ENCODE measurements around the gene LCA5L.

GRCh38 chr21:39359382-39359781 lies 86.2 kb downstream of the LCA5L start:
- TF ChIP-seq EZH2 (IDR thresholded peaks at IDR 0.05; ENCODE audit: low read depth, unreplicated experiment) (no peak), REST (IDR thresholded peaks at IDR 0.05; ENCODE audit: unreplicated experiment) (no peak), STAT1 (IDR thresholded peaks at IDR 0.05; ENCODE audit: unreplicated experiment) (no peak), POLR2AphosphoS5 (IDR thresholded peaks at IDR 0.05; ENCODE audit: low read depth) (no peak), JUNB (IDR thresholded peaks at IDR 0.05; ENCODE audit: unreplicated experiment) (no peak), CREB1 (CRISPR knock-in tag; IDR thresholded peaks at IDR 0.05; ENCODE audit: low read depth) (no peak), EZH2phosphoT487 (IDR thresholded peaks at IDR 0.05; ENCODE audit: unreplicated experiment) (no peak), NANOG (IDR thresholded peaks at IDR 0.05; ENCODE audit: borderline replicate concordance) (no peak), ZNF462 (CRISPR knock-in tag; IDR thresholded peaks at IDR 0.05) (no peak)
- TF ChIP-seq, protein P1, sequence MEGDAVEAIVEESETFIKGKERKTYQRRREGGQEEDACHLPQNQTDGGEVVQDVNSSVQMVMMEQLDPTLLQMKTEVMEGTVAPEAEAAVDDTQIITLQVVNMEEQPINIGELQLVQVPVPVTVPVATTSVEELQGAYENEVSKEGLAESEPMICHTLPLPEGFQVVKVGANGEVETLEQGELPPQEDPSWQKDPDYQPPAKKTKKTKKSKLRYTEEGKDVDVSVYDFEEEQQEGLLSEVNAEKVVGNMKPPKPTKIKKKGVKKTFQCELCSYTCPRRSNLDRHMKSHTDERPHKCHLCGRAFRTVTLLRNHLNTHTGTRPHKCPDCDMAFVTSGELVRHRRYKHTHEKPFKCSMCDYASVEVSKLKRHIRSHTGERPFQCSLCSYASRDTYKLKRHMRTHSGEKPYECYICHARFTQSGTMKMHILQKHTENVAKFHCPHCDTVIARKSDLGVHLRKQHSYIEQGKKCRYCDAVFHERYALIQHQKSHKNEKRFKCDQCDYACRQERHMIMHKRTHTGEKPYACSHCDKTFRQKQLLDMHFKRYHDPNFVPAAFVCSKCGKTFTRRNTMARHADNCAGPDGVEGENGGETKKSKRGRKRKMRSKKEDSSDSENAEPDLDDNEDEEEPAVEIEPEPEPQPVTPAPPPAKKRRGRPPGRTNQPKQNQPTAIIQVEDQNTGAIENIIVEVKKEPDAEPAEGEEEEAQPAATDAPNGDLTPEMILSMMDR (conservative IDR thresholded peaks at IDR 0.05; ENCODE audit: low read depth in 2 of 2) = no peak
- TF ChIP-seq, protein P2, sequence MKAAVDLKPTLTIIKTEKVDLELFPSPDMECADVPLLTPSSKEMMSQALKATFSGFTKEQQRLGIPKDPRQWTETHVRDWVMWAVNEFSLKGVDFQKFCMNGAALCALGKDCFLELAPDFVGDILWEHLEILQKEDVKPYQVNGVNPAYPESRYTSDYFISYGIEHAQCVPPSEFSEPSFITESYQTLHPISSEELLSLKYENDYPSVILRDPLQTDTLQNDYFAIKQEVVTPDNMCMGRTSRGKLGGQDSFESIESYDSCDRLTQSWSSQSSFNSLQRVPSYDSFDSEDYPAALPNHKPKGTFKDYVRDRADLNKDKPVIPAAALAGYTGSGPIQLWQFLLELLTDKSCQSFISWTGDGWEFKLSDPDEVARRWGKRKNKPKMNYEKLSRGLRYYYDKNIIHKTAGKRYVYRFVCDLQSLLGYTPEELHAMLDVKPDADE (IDR thresholded peaks at IDR 0.05) = no peak
